ENCODE measurements around the gene TOGARAM1.

DNA sequence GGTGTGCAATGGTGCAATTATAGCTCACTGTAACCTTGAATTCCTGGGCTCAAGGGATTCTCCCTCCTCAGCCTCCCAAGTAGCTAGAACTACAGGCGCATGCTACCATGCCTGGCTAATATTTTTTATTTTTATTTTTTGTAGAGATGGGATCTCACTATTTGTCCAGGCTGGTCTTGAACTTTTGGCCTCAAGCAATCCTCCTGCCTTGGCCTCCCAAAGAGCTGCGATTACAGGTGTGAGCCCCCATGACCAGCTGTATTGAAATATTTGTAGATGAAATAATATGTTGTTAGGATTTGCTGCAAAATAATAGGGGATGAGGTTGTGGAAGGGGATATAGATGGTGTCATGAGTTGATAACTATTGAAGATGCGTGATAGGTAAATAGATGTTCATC is 5.1 kb upstream of the TOGARAM1 start:
- TF ChIP-seq NRF1 (conservative IDR thresholded peaks at IDR 0.05 in 1 of 2, IDR thresholded peaks at IDR 0.05 in 1 of 2) (no peak), GABPA (tag; conservative IDR thresholded peaks at IDR 0.05; ENCODE audit: low read depth) (no peak), NFIC (IDR thresholded peaks at IDR 0.05) (no peak), TAF1 (IDR thresholded peaks at IDR 0.05; ENCODE audit: control insufficient read depth, extremely low read depth, insufficient read depth, low read length, severe bottlenecking) (no peak)
- TF ChIP-seq, protein P1, sequence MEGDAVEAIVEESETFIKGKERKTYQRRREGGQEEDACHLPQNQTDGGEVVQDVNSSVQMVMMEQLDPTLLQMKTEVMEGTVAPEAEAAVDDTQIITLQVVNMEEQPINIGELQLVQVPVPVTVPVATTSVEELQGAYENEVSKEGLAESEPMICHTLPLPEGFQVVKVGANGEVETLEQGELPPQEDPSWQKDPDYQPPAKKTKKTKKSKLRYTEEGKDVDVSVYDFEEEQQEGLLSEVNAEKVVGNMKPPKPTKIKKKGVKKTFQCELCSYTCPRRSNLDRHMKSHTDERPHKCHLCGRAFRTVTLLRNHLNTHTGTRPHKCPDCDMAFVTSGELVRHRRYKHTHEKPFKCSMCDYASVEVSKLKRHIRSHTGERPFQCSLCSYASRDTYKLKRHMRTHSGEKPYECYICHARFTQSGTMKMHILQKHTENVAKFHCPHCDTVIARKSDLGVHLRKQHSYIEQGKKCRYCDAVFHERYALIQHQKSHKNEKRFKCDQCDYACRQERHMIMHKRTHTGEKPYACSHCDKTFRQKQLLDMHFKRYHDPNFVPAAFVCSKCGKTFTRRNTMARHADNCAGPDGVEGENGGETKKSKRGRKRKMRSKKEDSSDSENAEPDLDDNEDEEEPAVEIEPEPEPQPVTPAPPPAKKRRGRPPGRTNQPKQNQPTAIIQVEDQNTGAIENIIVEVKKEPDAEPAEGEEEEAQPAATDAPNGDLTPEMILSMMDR (IDR thresholded peaks at IDR 0.05 in 2 of 3, conservative IDR thresholded peaks at IDR 0.05 in 1 of 3; ENCODE audit: insufficient read depth in 2 of 3, low read depth in 1 of 3, low read length in 3 of 3), result no peak
- TF ChIP-seq, protein P2, sequence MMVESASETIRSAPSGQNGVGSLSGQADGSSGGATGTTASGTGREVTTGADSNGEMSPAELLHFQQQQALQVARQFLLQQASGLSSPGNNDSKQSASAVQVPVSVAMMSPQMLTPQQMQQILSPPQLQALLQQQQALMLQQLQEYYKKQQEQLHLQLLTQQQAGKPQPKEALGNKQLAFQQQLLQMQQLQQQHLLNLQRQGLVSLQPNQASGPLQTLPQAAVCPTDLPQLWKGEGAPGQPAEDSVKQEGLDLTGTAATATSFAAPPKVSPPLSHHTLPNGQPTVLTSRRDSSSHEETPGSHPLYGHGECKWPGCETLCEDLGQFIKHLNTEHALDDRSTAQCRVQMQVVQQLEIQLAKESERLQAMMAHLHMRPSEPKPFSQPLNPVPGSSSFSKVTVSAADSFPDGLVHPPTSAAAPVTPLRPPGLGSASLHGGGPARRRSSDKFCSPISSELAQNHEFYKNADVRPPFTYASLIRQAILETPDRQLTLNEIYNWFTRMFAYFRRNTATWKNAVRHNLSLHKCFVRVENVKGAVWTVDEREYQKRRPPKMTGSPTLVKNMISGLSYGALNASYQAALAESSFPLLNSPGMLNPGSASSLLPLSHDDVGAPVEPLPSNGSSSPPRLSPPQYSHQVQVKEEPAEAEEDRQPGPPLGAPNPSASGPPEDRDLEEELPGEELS (CRISPR knock-in tag; IDR thresholded peaks at IDR 0.05; ENCODE audit: borderline replicate concordance), result no peak
